ENCODE data around the gene SUDS3. TPM values are rescaled to one million over a fixed set of nuclear protein-coding genes. Genes with fewer than 3 reads are reported as not detected.

Gene SUDS3
- total RNA-seq, 6 experiments from 2014 or later: 9.7 to 15.9 (median 13.6) TPM

DNA sequence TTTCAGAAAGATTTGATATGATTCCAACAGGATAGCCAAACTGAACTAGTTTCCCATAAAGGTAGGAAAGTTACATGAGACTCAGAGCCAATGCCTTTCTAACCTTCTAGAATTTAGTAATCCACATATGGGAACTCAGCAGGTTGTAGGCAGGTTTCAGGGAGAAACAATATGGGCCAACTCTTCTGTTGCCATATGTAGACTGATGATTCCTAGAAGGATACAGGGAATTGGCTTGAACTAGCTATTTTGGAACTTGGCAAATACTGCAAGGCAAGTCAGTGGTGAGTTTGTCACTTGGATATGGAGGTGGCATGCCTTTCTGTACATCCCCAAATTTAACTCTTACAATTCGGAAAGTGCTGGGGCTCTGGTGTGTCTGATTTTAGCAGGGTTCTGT is 15.5 kb downstream of the SUDS3 start:
- 100% methylated on average over 1 of the region's 1 CpG for WGBS (ENCODE audit: insufficient coverage, low coverage, low lambda C conversion rate, missing lambda C conversion rate)

DNA sequence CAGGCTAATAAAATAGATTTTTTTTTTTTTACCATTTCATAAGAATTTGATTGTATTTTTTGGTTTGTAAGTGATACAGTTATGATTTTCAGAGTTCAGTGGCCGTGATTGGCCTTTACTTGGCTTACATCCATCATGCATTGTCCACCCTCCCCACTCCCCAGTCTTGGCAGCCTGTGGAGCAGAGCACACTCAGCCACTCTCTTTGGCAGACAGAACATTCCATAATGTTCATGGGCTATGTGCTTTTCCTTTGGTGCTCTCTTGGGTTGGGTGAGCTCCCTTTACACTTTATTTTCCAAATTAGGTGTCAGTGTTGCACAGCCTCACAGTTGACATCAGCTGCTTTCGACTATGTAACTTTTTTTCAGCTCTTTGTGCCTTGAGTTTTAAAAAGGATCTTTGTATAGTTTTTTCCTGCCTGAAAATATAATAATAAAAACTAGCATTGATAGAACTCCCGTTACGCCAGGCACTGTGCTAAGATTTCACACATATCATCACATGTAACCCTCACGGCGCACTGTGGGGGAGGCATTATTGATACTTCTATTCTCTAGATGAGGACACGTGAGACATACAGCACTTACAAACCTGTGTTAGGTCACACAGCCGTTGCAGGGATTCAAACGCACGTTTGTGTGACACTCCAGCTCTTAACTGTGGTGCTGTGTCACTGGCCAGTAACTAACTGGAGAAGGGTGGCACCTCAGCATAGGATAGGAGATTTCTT is 21.5 kb downstream of the SUDS3 start:
- H3K27ac ChIP-seq: no peak overlapping the region
- ATAC-seq (no peak), DNase-seq (no peak)
- peaks cover 0 to 58% (median 10%) of the 10 kb centered on the region in 4 donors for H3K36me3 ChIP-seq
- no peak for TF ChIP-seq POLR2A (IDR thresholded peaks at IDR 0.05)
- TF ChIP-seq, protein P1, sequence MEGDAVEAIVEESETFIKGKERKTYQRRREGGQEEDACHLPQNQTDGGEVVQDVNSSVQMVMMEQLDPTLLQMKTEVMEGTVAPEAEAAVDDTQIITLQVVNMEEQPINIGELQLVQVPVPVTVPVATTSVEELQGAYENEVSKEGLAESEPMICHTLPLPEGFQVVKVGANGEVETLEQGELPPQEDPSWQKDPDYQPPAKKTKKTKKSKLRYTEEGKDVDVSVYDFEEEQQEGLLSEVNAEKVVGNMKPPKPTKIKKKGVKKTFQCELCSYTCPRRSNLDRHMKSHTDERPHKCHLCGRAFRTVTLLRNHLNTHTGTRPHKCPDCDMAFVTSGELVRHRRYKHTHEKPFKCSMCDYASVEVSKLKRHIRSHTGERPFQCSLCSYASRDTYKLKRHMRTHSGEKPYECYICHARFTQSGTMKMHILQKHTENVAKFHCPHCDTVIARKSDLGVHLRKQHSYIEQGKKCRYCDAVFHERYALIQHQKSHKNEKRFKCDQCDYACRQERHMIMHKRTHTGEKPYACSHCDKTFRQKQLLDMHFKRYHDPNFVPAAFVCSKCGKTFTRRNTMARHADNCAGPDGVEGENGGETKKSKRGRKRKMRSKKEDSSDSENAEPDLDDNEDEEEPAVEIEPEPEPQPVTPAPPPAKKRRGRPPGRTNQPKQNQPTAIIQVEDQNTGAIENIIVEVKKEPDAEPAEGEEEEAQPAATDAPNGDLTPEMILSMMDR (IDR thresholded peaks at IDR 0.05): no peak
- WGBS (ENCODE audit: insufficient coverage, low coverage, low lambda C conversion rate, missing lambda C conversion rate): 89% methylated on average over 7 of the region's 10 CpGs
- H3K27me3 ChIP-seq: no peaks in the 10 kb centered on the region
- no peaks in the 10 kb centered on the region for H3K4me1 ChIP-seq
- no peak overlapping the region for H3K4me3 ChIP-seq
- intact Hi-C loops (cut with DNase I): no loop called here
- H3K9me3 ChIP-seq: no peaks in the 10 kb centered on the region

More for the DNA sequence above, 15.5 kb downstream of the SUDS3 start:
- Histone ChIP-seq H3K4me3 (no peak overlapping the region), H3K27me3 (no peaks in the 10 kb centered on the region), H3K4me1 (no peaks in the 10 kb centered on the region), H3K27ac (no peak overlapping the region), H3K9me3 (no peaks in the 10 kb centered on the region), H3K36me3 (peaks cover 0 to 77% (median 20%) of the 10 kb centered on the region in 4 donors)
- intact Hi-C loops (cut with DNase I): no loop called here
- no peak for DNase-seq
- TF ChIP-seq, protein P1 (IDR thresholded peaks at IDR 0.05): no peak
- no peak for TF ChIP-seq POLR2A (IDR thresholded peaks at IDR 0.05)
- ATAC-seq: no peak

DNA sequence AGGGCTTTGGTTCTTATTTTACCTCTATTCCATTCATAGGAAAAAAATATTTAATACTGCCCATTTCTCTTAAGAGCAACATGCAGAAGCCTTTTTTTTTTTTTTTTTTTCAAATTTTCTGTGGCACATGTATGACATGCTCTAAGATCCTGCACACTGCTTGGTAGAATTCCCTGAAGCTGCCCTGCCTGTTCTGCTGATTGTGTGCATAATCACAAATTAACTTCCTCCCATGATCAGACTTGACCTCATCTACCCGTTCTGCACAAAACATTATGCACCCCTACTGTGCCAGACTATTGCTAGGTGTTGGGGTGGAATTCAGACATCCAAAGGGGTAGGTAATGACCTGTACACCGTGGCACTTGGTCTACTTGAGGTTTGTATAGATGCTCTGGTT is 22.2 kb downstream of the SUDS3 start:
- Histone ChIP-seq H3K4me3 (no peak overlapping the region), H3K27me3 (no peaks in the 10 kb centered on the region), H3K4me1 (no peaks in the 10 kb centered on the region), H3K9me3 (no peaks in the 10 kb centered on the region), H3K36me3 (peaks cover 0 to 62% (median 11%) of the 10 kb centered on the region in 4 donors), H3K27ac (no peak overlapping the region)
- intact Hi-C loops (cut with DNase I): no loop called here
- 50% methylated on average over 2 of the region's 2 CpGs for WGBS (ENCODE audit: insufficient coverage, low coverage, low lambda C conversion rate, missing lambda C conversion rate)
- ATAC-seq (no peak), DNase-seq (no peak)
- TF ChIP-seq POLR2A (IDR thresholded peaks at IDR 0.05): no peak
- TF ChIP-seq, protein P1 (IDR thresholded peaks at IDR 0.05): no peak

DNA sequence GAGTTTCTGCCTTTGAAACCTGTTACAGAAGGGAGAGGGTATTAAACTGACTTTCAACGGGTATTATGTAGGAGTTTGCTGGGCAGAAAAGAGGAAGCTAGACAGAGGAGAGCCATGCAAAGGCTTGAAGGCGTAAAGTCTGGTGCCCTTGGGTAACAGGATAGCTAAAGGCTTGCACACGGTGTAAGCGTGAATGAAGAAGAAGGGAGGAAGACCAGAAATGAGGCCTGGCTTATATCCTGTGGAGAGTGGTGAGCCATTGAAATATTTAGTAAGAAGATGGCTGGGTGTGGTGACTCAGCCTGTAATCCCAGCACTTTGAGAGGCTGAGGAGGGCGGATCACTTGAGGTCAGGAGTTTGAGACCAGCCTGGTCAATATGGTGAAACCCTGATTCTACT is 22.6 kb downstream of the SUDS3 start:
- no peak overlapping the region for H3K4me3 ChIP-seq
- TF ChIP-seq, protein P1 (IDR thresholded peaks at IDR 0.05): no peak
- no peak for TF ChIP-seq POLR2A (IDR thresholded peaks at IDR 0.05)
- ATAC-seq (peak in 1 of 4 donors; percentile 28), DNase-seq (no peak)
- intact Hi-C loops (cut with DNase I): no loop called here
- no peak overlapping the region for H3K27ac ChIP-seq
- 90% methylated on average over 5 of the region's 5 CpGs for WGBS (ENCODE audit: insufficient coverage, low coverage, low lambda C conversion rate, missing lambda C conversion rate)
- peaks cover 0 to 64% (median 11%) of the 10 kb centered on the region in 4 donors for H3K36me3 ChIP-seq
- no peaks in the 10 kb centered on the region for H3K27me3 ChIP-seq
- no peaks in the 10 kb centered on the region for H3K4me1 ChIP-seq
- no peaks in the 10 kb centered on the region for H3K9me3 ChIP-seq

Measured in right lobe of liver (tissue), 6 donors.